Natural killer cell (primary cell): Measurements from ENCODE around the gene DNAL1. TPM values are rescaled to one million over a fixed set of nuclear protein-coding genes. Genes with fewer than 3 reads are reported as not detected.
A peak's percentile ranks its signal among the peaks of the same experiment; 100 is the strongest.

Experiments used
- ATAC-seq, 3 donors: fragments of 150-1000 bp in 2 of 3; fragments of 200-7000 bp in 1 of 3; cut with Tn5 transposase; 1 replicate in 1 of 3; 2 replicates in 2 of 3; pipeline ENCODE4 v1.10.0; 2021; ENCODE audit warnings: mild to moderate bottlenecking in 2 of 3, moderate library complexity in 2 of 3
- DNase-seq, 2 donors: peaks; one replicate each; pipeline versions ENCODE4 v3.0.0 to v3.0.0-alpha.2; 2013 to 2021; ENCODE audit warnings: mixed read lengths in 1 of 2
- H3K27ac ChIP-seq: one replicate; pipeline ENCODE4 v1.5.1; 2013; ENCODE audit warnings: mild to moderate bottlenecking, low read length
- H3K27me3 ChIP-seq: one replicate; pipeline ENCODE4 v1.6.1; 2013; ENCODE audit warnings: low read length; ENCODE audit not compliant: control insufficient read depth, insufficient read depth
- H3K36me3 ChIP-seq: one replicate; pipeline ENCODE4 v1.6.1; 2013; ENCODE audit warnings: low read length; ENCODE audit not compliant: control insufficient read depth, insufficient read depth
- H3K4me1 ChIP-seq: one replicate; pipeline ENCODE4 v1.6.1; 2013; ENCODE audit warnings: low read length; ENCODE audit not compliant: control insufficient read depth, insufficient read depth
- H3K4me3 ChIP-seq: one replicate; pipeline ENCODE4 v1.5.1; 2013; ENCODE audit warnings: low read length
- H3K9me3 ChIP-seq: one replicate; pipeline ENCODE4 v1.6.1; 2013; ENCODE audit warnings: low read length; ENCODE audit not compliant: control insufficient read depth, insufficient read depth
- H3K27ac Mint-ChIP-seq, 2 donors: one replicate each; pipeline ENCODE4 v1.8.0; 2022; ENCODE audit warnings: mild to moderate bottlenecking in 2 of 2, mixed read lengths in 2 of 2, moderate library complexity in 1 of 2
- H3K27me3 Mint-ChIP-seq, 2 donors: one replicate each; pipeline ENCODE4 v1.8.0; 2022; ENCODE audit warnings: low read depth in 2 of 2, mixed read lengths in 2 of 2
- H3K36me3 Mint-ChIP-seq: one replicate; pipeline ENCODE4 v1.8.0; 2022; ENCODE audit warnings: mixed read lengths
- H3K4me1 Mint-ChIP-seq, 2 donors: one replicate each; pipeline ENCODE4 v1.8.0; 2022; ENCODE audit warnings: mixed read lengths in 2 of 2
- H3K4me3 Mint-ChIP-seq: one replicate; pipeline ENCODE4 v1.8.0; 2022; ENCODE audit warnings: mild to moderate bottlenecking, moderate library complexity, mixed read lengths
- H3K9me3 Mint-ChIP-seq, 2 donors: one replicate each; pipeline ENCODE4 v1.8.0; 2022; ENCODE audit warnings: mixed read lengths in 2 of 2
- CTCF ChIP-seq: fragments of 200-600 bp; IDR thresholded peaks from one replicate; pipeline ENCODE4 v1.8.0; 2022; ENCODE audit warnings: antibody characterized with exemption
- WGBS: methylation state at CpG from one replicate; pipeline ENCODE4 v1.1.7; 2013; ENCODE audit warnings: missing lambda C conversion rate; ENCODE audit not compliant: insufficient coverage; 5-methylcytosine and 5-hydroxymethylcytosine counted together
- intact Hi-C: fragments of 100-400 bp; cut with micrococcal nuclease; formaldehyde crosslinking; loops from one replicate; pipeline ENCODE4 v1.14.2; 2022
- total RNA-seq, 4 donors: library from RNA; stranded (reverse); fragments of 120-200 nt in 1 of 4; gene quantifications; one replicate each; pipeline versions ENCODE4 v1.2.3 to v1.2.4, GENCODE V29; 2013 to 2022

DNAL1 gene
- total RNA-seq, 3 donors from 2014 or later (not counting 1 experiment from before 2014, with no cell fraction given) = 6.7 to 10.3 (median 10.1) TPM

GRCh38 chr14:73745571-73746519, 101.1 kb downstream of the DNAL1 start:
- DNase-seq = no peak
- WGBS = 84% methylated on average over 6 of the region's 7 CpGs

GRCh38 chr14:73746520-73747378, 102.0 kb downstream of the DNAL1 start:
- DNase-seq (no peak), ATAC-seq (no peak)
- Histone ChIP-seq H3K36me3 (peaks cover 3% of the 10 kb centered on the region), H3K9me3 (no peaks in the 10 kb centered on the region), H3K27me3 (no peaks in the 10 kb centered on the region), H3K4me1 (peaks cover 96% of the 10 kb centered on the region), H3K4me3 (no peak overlapping the region), H3K27ac (no peak overlapping the region)
- intact Hi-C loops = no loop called here
- Mint-ChIP-seq H3K27me3 (no peaks in the 10 kb centered on the region), H3K9me3 (no peaks in the 10 kb centered on the region), H3K4me1 (peaks cover 87 to 97% of the 10 kb centered on the region in 2 donors), H3K4me3 (peak overlapping the region; percentile 14), H3K27ac (peak overlapping the region; percentile 53 to 96), H3K36me3 (no peaks in the 10 kb centered on the region)
- no peak for TF ChIP-seq CTCF
- WGBS = 61% methylated on average over 6 of the region's 6 CpGs

More at GRCh38 chr14:73745571-73746519, 101.1 kb downstream of the DNAL1 start:
- H3K4me1 Mint-ChIP-seq = peaks cover 90 to 97% of the 10 kb centered on the region in 2 donors
- Histone ChIP-seq H3K9me3 (no peaks in the 10 kb centered on the region), H3K27me3 (no peaks in the 10 kb centered on the region), H3K27ac (peak overlapping the region; percentile 84), H3K36me3 (peaks cover 3% of the 10 kb centered on the region), H3K4me3 (no peak overlapping the region), H3K4me1 (peaks cover 96% of the 10 kb centered on the region)
- no peaks in the 10 kb centered on the region for H3K9me3 Mint-ChIP-seq
- H3K36me3 Mint-ChIP-seq = no peaks in the 10 kb centered on the region
- peak overlapping the region; percentile 88 to 96 for H3K27ac Mint-ChIP-seq
- peak overlapping the region; percentile 67 for H3K4me3 Mint-ChIP-seq
- ATAC-seq = no peak
- no peak for TF ChIP-seq CTCF
- intact Hi-C loops = no loop called here
- no peaks in the 10 kb centered on the region for H3K27me3 Mint-ChIP-seq

- H3K27ac Mint-ChIP-seq = peak overlapping the region; percentile 92 to 96
- Histone ChIP-seq H3K4me3 (no peak overlapping the region), H3K36me3 (peaks cover 3% of the 10 kb centered on the region), H3K9me3 (no peaks in the 10 kb centered on the region), H3K27me3 (no peaks in the 10 kb centered on the region), H3K27ac (no peak overlapping the region), H3K4me1 (peaks cover 96% of the 10 kb centered on the region)
- no peak overlapping the region for H3K4me3 Mint-ChIP-seq
- H3K4me1 Mint-ChIP-seq = peaks cover 87 to 97% of the 10 kb centered on the region in 2 donors
- DNase-seq (no peak), ATAC-seq (no peak)
- 67% methylated on average over 9 of the region's 9 CpGs for WGBS
- no peaks in the 10 kb centered on the region for H3K36me3 Mint-ChIP-seq
- intact Hi-C loops = no loop called here
- H3K27me3 Mint-ChIP-seq = no peaks in the 10 kb centered on the region
- TF ChIP-seq CTCF = no peak
- no peaks in the 10 kb centered on the region for H3K9me3 Mint-ChIP-seq
These were observed 102.8 kb downstream of the DNAL1 start for GRCh38 chr14:73747379-73748211.
